Hematopoietic multipotent progenitor cell treated with erythropoietin and hydrocortisone succinate and interleukin-3 and kit ligand, for 8 days (in vitro differentiated cells): ENCODE data around the gene TXLNG.

Source experiments
- DNase-seq: peaks from one replicate; pipeline ENCODE4 v3.0.0-alpha.2; 2015

Gene TXLNG

DNA sequence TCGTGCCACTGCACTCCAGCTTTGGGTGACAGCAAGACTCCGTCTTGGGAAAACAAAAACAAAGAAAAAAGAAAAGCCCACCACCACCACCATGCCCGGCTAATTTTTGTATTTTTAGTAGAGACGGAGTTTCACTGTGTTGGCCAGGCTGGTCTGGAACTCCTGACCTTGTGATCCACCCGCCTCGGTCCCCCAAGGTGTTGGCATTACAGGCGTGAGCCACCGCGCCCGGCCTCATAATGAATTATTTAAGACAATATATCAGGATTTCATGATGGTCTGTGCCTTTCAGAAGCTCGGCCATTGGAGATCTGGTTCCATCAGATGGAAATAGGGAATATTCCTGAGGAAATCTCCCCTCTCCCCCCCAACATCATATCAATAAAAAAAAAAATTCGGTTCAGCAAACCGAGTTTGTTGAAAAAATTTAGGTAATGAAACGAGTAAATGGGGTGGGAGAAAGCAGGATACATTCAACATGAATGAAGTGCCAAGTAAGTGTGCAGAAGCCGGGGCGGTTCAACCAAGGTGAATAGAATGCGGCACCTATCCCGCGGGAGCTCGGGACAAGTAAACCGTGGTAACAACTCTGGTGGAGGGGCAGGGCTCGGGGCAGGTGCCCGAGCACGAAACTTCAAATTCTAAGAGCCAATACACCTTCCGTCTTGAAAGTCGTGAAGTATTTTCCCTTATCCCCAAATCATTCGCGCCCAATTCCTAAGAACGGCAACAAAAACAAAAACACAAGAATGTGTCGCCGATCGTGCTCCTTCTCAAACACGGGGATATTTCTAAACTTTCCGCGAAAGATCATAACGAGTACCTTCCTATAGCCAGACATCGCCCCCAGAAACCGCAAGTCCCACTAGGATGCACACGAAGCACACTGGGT, 773 bp upstream of the TXLNG start:
- DNase-seq: no peak

DNA sequence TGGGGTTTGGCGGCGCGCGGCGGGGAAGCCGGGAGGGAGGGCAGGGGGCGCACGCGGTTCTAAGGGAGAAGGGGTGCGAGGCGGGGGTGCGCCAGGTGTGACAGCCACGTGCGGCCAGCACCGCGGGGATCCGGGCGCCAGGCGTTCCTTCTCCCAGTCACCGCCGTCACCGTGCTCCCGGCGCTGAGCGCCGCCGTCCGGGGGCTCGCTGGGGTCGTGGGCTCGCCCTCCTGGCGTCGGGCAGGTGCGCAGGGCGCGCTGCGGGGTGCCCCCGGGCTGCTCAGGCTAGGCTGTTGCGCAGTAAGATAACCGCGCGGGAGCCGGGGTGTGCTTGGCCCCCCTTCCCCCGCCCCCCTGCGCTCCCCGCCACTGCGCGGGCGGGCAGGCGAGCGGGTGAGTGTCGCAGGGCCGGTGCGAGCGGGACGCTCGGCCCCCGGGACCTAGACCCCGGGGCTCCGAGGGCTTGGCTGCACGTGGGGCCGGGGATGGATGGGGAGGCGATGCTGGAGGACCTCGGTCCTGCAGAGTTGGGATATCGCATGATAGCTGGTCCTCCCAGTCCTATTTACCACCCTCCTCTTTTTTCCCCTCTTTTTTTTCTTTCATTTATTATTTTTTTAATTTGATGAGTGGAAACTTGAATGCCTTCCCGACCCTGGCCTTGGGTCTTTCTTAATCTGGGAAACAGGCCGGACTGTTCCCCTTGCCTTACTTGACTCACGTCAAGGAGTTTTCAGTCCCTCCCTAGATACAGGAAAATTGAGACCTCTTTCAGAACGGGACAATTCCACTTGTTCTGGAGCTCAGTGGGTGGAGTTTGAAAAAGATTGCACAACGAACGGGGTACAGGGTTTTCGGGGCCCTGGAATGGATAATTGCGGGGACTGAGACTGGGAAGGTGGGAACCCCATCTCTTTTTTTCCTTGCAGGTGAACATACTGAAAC, 797 bp downstream of the TXLNG start:
- peak; percentile 26 for DNase-seq

DNA sequence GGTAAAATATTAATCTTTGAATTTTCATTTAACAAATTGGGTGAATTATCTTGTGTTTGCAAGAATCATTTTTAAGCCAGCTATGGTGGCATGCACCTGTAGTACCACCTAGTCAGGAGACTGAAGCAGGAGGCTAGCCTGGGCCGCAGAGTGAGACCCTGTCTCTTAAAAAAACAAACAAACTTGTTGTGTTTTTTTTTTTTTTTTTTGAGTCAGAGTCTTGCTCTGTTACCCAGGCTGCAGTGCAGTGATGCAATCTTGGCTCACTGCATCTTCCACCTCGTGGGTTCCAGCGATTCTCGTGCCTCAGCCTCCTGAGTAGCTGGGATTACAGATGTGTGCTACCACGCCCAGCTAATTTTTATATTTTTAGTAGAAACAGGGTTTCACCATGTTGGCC, 2.2 kb downstream of the TXLNG start:
- DNase-seq: no peak

DNA sequence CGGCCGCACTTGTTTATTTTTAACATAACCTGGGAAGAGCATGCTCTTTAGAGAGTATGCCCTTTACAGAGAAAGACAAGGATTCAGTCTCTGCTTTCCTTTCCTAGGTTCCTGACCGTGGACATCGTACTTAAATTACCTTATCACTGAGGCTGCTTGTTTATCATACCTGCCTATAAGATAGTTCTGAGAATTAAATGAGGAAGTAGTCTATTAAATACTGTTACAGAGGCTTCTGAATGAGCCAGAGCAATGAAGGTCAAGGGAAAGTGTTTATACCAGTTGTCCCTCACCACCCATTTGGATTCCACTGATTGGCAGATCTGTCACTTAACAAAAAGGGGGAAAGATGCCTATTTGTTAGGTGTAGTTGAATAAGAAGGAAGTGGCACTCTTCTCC, 10.0 kb downstream of the TXLNG start:
- no peak for DNase-seq

DNA sequence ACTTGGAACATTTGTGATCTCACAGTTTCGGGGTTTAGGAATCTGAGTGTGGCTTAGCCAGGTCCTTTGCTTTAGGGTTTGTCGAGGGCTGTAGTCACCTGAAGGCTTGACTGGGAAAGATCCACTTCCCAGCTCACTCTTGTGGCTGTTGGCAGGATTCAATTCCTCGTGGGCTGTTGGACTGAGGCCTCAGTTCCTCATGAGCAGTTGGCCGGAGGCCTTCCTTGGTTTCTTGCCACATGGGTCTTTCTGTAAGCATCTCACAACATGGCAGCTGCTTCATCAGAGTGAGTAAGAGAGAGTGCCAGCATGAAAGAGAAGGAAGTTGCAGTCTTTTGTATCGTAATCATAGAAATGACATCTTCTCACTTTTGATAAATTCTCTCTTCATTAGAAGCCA, 11.1 kb downstream of the TXLNG start:
- DNase-seq: no peak

DNA sequence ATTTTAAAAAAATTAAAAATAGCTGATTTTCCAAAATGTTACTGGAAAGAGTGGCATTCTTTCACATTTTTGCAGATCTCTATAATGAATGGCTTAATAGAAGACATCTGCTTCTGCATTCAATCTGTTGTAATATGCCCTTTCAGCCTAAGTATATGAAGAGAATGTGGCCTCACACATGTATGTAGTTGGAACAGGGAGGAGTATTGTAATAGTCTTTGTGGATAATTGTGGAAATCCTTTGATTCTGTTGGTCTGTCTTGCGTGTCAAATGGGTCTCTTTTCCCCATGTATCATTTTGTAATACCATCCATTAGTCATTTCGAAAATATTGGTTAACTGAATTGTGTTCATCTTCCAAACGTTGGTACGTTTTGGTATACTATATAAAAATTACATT, 11.6 kb downstream of the TXLNG start:
- no peak for DNase-seq

DNA sequence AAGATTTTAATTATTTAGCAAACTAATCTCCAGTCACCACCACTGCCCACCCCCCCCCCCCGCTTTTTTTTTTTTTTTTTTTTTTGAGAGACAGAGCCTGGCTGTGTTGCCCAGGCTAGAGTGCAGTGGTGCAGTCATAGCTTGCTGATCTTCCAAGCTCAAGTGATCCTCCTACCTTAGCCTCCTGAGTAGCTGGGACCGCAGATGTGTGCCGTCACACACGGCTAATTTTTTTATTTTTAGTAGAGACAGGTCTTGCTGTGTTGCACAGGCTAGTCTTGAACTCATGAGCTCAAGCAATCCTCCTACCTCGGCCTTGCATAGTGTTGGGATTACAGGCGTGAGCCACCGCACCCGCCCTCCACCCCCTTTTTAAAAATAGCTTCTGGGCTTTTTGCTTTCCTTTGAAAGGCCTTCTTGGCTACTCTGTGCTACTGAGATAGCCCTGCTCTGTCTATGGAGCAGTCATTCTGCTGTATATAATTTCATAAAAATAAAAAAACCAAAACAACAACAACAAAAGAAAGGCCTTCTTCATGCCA, 18.7 kb downstream of the TXLNG start:
- DNase-seq: no peak

DNA sequence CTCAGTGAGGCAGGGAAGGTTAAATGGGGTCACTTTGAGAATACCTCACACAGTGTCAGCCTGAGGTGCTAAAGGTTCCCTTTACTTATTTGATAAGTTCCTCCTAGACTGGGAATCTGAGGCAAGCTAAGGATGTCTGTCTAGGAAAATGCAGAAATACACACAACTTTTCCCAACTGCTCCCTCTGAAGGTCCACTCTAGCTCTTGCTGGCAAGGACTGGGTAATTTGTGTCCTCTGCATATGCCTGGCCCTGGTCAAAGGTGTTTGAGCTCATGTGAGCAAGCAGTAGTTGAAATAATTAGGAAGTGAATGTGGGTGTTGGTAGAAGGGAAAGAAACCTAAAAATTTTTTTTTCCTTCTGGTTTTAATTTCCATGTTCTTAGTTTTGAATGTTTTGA, 21.3 kb downstream of the TXLNG start:
- no peak for DNase-seq

DNA sequence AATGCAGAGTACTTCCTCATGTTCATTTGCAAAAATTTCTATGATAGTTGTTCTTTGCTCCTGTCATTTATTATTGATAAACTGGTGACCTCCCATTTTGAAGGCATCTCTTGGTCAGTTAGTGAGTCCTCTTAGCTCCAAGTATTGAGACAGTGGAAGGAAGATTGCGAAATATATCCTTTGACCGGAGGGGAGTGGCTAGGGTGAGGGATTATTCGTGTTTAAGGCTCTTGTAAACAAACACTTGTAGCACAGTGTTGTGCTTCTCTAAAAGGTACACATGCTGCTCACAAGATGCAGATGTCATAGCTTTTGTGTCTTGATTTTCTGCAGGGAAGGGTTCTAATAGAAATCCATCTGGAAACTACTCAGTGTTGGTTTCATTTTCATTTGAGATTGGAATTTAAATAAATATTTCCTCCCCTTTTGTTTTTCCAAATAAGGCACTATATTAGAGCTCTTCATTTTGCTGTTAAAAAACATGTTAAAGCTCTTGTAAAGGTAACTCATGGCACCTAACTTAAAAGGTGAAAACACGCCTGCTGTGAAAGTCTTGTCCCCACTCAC, 21.8 kb downstream of the TXLNG start:
- DNase-seq: no peak

DNA sequence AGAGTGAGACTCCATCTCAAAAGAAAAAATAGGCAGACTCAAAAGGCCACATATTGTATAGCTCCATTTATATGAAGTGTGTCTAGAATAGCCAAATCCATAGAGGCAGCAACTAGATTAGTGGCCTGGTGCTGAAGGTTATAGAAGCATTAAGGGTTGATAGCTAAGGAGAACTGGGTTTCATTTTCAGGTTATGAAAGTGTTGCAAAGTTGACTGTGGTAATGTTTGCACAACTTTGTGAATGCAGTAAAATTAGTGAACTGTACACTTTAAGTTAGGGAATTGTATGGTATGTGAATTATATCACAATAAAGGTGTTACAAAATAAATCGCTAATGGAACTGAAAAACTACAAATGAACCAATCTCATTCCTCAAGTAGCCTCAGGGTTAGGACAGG, 28.3 kb downstream of the TXLNG start:
- DNase-seq: no peak

DNA sequence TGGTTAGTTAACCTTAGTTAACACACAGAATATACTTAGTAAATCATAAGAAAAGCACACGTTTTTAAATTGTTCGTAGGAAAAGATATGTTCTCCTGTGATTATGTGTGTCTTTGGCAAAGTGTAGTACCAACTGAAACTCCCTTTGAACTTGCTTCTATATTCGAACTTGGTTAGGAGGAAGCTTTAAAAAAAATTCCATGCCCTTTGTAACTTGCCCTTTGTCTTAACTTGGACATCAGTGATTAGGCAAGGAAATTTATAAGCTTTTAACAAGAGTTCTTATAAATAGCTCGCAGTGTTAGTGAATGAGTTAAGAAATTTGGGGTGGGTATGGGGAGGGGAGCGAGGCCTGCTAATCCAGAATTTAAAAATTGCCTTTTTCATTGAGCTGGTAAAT, 33.4 kb downstream of the TXLNG start:
- no peak for DNase-seq

DNA sequence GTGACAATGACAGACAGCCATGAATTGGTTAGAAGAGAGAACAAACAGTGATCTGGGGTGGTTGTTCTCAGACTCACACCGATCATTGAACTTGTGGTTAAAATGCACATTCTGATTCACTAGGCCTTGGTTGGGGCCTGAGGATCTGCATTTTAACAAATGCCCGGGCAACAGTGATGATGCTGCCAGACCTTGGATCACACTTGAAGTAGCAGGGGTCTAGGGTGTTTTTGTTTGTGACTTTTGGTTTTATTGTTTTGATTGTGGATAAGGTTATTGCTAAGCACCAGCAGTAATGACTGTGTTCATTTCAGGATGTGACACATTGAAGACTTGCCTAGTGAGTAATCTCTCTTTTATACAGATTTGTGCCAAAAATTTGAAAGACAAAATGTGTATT, 36.5 kb downstream of the TXLNG start:
- DNase-seq: no peak

DNA sequence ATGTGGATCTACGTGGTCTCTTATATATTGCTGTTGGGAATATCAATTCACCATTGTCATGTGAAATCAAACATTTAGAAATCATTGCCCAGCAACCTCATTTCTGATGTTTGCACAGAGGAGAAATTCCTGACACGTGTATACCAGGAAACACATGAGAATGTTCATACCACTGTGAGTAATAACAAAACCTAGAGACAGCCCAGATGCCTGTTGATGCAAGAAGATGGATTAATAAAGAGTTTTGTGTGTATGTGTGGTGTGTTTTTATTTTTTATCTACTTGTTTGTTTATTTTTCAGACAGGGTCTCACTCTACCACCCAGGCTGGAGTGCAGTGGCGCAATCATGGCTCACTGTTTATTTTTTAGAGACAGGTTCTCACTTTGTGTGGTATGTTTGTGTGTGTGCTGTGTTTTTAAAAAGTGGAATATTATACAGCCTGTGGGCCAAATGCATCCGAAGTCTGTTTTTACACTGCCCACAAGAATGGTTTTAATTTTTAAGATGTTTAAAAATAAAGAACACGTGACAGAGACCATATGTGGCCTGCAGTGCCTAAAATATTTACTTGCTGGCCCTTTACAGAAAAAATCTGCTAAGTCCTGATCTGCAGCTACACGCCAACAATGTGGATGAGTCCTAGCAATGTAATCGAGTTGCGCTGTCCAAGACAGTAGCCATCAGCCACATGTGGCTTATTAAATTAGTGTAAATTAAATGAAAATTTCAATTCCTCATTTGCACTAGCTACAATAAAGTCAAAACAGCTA, 39.2 kb downstream of the TXLNG start:
- no peak for DNase-seq

DNA sequence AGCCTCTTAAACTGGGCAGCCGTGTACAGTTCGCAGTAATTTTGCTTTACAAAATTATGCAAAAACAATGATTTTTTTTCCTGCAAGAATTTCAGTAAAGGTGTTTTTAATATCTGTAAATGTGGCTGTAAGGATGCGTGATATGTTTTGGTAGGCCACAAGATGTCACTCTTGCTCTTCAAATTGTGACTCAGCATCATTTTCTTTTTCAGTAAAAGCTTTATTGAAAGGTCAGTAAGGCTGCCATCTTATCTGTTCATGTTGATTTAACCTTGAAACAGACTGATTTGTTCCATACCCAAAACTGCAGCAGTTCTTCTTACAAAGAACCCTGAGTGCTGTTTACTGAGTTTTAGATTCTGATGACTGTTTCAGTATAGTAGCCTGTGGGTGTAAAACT, 39.9 kb downstream of the TXLNG start:
- DNase-seq: peak; percentile 63

DNA sequence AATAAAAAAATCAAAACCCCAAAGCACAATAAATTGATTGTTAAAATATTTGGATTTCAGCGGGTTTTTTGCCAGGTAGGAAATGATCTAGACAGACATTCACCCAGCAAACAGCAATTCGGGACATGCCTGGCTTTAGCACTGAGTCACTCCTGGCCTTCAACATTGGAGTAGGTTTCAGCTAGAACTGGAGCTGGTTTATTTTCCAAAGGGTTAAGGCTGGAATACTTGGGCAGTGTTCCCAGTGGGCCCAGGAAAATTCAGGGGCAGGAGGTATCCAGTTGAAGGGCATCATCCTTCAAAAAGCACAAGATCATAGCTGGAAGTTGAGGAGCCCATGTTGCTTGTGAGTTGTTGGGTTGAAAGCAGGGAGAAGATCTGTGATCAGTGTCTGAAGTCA, 41.0 kb downstream of the TXLNG start:
- DNase-seq: no peak

DNA sequence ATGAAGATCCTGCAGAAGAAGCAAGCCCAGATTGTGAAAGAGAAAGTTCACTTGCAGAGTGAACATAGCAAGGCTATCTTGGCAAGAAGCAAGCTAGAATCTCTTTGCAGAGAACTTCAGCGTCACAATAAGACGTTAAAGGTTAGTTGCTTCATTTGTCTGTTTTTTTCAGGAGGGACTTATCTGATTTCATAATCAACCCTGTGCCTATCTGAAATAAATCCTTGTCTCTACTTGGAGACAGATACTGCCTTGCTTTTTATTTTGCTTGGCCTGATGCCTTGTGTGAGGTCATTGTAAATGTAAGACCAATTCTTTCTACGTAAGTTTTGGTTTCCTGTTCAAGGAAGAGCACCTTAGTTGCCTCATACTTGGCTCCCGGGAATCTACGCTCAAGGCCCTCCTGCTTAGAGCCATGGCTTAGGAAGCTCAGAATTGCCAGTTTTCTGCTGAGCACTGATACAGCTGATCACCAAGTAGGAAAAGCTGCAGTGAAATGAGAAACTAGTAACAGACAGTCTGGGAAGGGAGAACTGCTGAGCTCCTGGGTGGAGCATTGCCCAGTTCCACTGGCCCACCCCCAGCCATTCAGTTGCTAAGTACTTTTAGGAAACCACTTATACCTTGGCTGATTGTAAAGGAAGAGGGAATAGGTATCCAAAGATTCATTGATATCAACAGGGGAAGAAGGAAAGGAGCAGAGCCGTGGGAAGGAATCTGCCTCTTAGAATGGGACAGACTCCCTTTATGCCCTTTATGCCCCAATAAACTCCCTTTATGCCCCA, 42.0 kb downstream of the TXLNG start:
- DNase-seq: no peak

DNA sequence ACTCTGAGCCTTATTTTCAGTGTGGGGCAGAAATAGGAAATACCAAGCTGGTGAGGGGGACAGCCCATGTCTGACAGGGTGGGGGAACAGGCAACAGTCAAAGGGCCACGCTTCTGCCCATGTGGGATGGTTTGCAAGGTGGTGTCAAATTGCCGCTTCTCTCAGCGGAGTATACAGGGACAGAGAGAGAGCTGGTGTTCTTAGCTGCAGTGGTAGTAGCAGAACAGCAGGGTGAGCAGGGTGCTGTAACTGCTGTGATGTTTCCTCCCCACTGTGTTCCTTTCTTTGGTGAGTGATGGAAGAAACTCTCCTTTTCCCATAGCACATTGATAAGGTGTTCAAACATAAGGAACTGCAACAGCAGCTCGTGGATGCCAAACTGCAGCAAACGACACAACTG, 46.0 kb downstream of the TXLNG start:
- no peak for DNase-seq

DNA sequence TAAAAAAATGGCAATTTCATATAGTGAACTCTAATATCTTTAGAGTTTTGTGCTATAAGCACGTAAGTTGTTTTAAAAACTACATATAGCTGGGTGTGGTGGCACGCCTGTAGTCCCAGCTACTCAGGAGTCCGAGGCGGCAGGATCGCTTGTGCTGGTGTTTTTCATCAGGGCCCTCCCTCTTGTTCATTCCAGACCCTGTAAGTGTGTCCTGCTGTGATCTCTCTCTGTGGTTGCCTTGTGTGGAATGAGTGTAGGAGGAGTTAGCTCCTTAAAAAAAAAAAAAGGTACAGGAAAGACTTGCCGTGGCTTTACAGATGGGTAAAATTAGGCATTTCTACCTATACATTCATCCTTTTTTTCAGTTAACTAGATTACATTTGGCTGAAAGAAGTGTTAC, 48.5 kb downstream of the TXLNG start:
- no peak for DNase-seq

DNA sequence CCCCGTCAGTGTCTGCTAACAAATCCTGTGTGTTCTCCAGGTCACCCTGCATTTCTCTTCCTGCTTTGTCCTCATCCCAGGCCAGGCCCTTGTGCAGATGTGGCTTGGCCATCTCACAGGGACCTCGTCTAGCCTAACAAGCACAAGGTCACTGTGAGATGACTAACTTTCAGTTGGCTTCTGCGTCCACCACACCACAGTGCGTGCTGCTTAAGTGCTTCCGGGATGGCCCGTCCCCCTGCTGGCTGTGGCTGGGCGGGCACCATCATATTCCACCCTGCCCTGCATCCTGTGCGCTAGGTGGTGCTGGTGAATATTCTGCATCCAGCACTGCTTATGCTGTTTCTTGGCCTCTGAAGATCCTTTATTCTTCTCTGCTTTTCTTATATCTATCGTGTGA, 50.1 kb downstream of the TXLNG start:
- DNase-seq: peak; percentile 48

DNA sequence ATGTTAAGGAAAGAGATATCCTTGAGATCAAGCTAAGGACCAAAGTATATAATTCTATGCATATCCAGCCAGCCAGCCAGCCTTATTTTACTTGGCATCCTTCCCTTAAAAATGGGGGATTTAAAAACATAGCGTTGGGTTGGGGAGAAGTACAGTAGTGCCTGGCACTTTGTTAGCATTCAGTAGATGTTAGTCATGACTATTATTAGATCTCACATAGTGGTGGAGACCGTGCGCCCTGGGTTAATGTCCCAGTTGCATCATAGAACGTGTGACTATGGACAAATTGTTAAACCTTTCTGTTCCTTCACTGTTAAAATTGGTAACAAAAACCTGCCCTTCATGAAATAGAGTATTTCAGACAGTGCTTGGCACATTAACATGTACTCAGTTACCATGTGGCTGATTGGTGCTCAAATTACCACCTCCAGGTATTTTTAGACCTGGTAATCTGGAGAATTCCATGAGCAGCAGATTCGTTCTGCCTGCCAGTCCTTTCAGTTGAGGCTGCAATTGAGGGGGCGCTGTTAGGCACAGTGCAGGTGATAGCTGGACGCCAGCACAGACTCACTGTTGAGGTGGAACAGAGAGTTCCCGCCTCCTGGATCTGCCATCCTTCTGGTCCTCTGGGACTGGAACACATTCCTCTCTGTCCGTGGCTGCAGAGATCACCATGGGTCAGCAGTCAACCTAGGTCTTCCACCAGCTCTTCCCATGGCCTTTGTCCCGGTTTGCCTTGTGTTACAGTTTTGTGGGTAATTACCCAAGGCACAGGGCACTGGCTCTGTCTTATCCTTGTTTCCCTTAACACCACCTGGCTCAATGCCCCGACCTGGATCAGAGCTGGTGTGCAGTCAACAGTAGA, 52.2 kb downstream of the TXLNG start:
- DNase-seq: no peak
